Ecto neural progenitor cell (in vitro differentiated cells): ENCODE data around the gene SLC35G6.
"Not testable (repeated sequence)": the region's sequence is repeated elsewhere in the genome, so short reads cannot be mapped to it uniquely, and the experiment has no call there.

Experiments used
- DNase-seq: peaks from one replicate; pipeline ENCODE4 v3.0.0-alpha.2; 2018; ENCODE audit warnings: low spot score

The SLC35G6 gene

DNA sequence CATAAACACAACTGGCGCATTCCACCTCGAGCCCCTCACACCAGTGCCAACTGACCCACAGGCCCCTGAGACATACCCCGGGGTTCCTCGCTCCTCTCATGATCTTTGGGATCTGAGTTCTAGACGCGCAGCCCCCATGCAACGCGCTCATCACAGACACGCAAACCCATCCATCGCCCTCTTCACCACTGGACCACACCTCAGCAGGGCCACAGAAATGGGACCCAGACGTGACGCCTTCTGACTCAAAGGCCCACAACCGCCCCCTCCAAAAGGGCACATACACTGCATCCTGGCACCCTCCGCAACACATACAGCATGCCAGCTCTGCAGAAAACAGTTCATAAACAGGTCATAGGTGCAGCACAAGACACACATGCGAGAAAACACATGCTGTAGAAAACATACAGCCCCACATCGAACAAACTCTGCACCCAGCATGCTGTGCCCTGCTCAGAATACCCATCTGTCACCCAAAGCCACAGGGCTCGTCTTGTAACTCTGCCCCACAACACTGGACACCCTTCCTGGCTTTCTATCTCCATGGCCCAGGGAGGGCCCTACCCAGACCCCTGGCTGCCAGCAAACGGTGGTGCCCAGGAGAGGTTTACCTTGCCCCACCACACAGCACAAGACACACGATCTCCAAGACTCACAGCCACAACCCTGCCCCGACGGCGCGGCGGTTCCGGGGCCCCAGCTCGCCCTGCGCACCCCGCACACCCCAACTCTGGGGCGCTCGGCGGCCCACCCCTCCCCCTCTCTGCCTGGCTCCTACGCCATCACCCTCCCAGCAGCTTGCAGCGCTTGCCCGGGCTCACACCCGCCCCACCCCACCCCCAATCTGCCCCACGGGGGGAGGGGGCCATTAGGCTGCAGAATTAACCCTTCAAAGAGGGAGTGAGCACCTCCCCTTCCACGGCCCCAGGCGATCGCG, 2.7 kb upstream of the SLC35G6 start:
- peak; percentile 76 for DNase-seq

DNA sequence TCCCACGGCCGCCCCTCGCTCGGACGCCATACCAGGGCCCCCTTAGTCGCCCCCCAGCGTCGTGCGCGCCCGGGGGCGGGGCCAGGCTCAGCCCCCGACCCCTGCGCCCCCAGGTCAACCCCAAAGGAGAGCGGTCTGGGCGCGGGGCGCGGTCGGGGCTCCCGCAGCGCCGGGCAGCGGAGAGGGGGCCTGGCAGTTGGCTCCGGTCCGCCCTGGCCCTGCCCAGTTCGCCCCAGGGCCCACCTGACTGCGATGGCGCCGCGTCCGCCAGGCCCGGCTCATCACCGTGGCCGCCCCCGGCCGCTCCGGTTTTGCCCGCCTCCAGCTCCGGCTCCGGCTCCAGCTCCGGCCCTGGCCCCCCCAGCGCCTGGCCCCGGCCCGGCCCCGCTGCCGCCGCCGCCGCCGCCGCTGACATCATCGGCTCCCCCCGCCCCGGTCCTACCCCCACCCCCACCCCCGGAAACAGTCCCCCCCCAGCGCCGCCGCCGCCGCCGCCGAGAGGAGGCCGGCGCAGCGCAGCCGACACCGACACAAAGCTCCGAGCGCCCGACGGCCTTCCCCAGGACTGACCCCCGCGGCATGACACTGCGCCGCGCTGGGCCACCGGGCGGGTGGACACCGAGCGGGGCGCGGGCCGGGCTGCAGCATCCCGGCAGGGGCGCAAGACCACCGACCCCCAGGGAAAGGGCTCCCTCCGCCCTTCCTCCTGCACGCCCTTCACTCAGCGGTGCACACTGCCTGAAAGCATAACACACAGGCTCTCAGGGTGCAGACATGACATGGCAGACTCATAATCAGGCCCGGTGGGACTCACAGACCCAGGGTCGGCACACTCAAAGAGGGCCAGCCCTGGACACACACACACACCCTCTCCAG, 1.8 kb upstream of the SLC35G6 start, which contains the start of gene ZBTB4:
Gene ZBTB4, minus strand, starts transcription at position 419 of the 876 bp plus-strand sequence. CDS start 12,830 bp downstream, outside the sequence.
- DNase-seq, result peak; percentile 86

DNA sequence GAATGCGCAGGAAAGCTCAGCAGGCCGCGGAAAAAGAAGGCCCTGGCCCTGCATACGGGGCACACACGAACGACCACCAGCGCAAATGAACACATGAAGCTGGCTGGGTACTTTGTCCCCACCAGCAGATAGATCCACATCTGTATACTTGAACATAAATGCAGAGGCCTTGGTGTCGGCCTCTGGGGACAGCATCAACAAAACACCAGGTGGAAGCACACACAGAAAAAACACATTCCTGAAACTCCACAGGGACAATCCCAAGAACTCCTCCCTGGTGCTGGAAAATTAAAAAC, 1.2 kb upstream of the SLC35G6 start:
- DNase-seq, result no peak

DNA sequence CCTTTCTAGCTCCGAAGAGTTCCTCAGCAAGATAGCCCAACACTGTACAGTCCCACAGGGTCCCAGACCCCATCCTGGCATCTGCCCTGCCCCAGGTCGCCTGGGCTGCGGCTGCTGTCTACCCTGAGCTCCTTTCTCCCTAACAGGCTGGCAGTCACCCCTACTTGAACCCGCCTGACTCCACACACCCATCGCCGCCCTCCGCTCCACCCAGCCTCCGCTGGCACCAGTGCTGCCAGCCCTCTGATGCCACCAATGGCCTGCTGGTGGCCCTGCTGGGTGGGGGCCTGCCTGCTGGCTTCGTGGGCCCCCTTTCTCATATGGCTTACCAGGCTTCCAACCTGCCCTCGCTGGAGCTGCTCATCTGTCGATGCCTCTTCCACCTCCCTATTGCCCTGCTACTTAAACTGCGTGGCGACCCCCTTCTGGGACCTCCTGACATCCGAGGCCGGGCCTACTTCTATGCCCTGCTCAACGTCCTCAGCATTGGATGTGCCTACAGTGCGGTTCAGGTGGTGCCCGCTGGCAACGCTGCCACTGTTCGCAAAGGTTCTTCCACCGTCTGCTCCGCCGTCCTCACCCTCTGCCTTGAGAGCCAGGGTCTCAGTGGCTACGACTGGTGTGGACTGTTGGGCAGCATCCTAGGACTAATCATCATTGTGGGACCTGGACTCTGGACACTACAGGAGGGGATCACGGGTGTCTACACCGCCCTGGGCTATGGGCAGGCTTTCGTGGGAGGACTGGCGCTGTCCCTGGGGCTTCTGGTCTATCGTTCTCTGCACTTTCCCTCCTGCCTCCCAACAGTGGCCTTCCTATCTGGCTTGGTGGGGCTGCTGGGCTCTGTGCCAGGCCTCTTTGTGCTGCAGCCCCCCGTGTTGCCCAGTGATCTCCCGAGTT, 846 bp downstream of the SLC35G6 start:
- DNase-seq, result not testable (repeated sequence)

DNA sequence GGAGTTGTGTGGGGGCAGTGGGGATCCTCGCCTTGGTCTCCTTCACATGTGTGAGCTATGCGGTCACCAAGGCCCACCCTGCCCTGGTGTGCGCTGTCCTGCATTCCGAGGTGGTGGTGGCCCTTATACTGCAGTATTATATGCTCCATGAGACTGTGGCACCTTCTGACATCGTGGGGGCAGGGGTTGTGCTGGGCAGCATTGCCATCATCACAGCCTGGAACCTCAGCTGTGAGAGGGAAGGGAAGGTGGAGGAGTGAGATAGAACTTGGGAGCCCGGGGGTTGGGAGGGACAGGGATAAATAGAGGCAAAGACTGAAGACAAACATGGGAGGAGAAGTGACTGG, 1.5 kb downstream of the SLC35G6 start:
- not testable (repeated sequence) for DNase-seq

DNA sequence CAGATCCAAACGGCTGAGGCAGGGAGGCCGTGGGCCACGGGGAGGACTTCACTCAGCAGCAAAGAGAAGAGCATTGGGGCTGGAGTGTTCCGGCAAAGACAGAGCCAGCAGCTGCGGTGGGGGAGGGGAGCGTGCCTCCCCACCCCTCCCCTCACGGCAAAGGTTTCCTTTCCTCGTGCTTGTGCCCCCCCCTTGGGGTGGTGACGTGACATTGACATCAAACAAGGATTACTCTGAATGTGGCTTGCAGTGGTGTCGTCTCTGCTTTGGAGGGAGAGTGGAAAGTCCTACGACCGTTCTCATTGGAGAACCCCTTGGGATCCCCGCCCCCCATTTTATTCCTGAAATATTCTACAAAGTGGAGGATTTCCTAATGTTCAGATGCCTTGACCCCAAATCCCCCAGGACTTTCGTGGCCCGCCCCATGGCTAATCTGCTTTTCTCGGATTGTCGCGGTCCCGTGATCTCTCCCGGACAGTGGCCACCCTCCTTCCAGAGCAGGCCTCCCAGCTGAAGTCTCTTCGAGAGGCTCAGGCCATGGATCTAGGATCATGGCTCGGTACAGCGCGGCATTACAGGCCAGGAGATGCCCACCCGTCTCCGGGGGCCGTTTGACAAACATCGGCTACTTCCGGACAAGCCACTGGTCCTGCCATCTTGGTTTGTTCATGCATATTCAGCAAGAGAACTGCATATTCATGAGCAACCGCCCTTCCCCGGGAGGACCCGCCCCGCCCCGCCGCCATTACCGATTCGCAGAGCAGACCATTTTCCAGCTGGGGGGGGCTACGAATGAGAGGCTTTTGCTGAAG, 2.2 kb downstream of the SLC35G6 start:
- peak; percentile 99 for DNase-seq

DNA sequence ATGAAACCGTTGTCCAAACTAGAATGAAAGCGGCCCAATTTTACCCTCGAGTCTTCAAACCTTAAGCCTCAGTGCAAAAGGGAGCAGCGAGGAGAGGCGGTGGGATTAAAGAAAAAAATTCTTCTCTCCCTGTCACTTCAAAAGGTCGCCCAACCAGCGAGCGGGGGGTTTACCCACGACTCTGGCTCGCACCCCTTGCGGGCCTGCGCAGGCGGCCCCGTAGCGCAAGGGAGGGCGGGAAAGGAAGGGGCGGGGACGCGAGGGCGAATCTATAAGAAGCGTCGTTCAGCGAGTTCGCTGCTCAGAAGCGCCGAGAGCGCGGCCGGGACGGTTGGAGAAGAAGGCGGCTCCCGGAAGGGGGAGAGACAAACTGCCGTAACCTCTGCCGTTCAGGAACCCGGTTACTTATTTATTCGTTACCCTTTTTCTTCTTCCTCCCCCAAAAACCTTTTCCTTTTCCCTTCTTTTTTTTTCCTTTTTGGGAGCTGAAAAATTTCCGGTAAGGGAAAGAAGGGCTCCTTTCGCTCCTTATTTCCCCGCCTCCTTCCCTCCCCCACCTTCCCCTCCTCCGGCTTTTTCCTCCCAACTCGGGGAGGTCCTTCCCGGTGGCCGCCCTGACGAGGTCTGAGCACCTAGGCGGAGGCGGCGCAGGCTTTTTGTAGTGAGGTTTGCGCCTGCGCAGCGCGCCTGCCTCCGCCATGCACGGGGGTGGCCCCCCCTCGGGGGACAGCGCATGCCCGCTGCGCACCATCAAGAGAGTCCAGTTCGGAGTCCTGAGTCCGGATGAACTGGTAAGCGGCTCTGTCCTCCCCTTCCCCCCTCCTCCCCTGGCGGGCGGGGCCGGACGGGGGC, 3.0 kb downstream of the SLC35G6 start, which contains the start of gene POLR2A:
Gene POLR2A, plus strand, starts transcription at position 300 of the 852 bp plus-strand sequence.
- DNase-seq, result peak; percentile 100

DNA sequence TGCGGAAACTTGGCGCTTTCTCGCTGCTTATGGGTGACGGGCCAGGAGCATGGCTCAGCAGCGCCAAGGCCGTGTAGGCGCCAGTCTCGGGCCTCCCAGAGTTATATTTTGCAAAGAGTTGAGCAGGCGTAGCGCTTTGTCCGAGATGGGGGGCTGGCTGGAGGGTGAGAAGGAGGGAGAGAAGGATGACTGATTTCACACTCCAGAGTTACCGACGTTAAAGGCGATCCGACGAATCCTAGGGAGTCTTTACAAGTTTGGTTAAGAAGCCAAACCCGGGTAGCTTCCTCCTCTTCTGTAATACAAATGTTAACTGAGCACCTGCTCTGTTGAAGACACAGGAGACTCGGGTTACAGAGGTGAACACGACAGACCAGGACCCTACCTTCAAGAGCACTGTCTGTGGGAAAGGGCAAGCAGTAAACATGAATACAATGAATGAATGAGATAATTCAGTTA, 3.7 kb downstream of the SLC35G6 start:
- no peak for DNase-seq

DNA sequence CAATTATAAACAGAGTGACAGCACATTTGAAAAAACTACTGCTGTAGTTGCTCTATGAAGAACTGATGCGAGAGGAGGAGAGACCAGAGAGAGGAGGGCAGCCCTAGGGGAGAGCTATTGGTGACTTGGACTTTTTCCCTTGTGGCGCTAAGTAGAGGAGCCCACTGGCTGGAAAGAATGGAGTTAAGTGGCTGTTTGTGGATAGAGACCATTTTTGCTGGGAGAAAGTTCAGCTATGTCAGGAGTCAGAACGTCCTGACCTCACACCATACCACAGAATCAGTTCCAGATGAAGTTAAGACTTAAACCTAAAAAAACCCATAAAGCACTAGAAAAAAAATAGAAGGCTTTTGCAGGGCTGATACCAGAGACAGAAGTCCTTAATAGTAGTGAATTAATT, 4.9 kb downstream of the SLC35G6 start:
- no peak for DNase-seq

DNA sequence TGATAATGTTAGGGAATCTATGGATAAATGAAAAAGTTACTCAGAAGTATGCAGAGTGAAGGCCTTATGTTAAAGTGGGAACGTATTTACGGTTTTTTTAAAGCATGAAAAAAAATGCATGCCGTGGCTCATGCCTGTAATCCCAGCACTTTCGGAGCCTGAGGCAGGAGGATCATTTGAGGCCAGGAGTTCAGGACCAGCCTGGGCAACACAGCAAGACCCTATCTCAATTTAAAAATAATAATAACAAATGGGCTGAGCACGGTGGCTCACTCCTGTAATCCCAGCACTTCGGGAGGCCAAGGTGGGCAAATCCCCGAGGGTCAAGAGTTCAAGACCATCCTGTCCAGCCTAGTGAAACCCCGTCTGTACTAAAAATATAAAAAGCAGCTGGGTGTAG, 8.9 kb downstream of the SLC35G6 start:
- no peak for DNase-seq

DNA sequence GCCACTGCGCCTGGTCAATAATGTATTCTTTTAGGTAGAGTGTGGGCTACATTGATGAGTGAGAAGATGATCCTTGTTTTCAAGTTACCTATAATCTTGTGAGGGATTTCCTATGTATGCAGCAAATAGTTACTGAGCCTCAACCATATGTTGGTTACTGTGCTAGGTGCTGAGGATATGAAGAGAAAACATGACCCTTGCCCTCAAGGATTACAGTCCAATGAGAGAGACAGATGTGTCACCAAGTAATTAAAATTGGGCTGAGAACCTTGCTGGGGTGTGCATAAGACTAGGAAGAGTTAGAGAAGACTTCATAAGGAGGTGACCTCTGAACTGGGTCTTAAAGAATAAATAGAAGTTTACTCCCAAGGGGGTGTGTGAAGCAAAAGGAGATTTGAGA, 10.3 kb downstream of the SLC35G6 start:
- no peak for DNase-seq

DNA sequence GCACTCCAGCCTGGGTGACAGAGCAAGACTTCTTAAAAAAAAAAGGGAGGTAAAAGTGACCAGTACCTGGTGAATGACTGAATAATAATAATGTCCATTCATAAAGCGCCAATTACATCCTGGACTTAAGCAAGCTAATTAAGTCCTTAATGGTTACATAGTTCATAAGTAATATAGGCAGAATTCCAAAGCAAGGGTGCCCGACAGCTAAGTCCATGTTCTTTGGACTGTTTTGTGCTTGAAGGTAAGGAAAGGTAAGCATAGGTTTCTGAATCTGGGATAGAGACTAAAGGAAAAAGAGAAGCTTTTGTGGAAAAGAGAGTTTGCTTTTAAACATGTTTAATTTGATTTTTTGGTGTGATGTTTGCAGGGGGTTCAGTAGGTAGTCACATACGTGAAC, 12.7 kb downstream of the SLC35G6 start:
- DNase-seq, result no peak

DNA sequence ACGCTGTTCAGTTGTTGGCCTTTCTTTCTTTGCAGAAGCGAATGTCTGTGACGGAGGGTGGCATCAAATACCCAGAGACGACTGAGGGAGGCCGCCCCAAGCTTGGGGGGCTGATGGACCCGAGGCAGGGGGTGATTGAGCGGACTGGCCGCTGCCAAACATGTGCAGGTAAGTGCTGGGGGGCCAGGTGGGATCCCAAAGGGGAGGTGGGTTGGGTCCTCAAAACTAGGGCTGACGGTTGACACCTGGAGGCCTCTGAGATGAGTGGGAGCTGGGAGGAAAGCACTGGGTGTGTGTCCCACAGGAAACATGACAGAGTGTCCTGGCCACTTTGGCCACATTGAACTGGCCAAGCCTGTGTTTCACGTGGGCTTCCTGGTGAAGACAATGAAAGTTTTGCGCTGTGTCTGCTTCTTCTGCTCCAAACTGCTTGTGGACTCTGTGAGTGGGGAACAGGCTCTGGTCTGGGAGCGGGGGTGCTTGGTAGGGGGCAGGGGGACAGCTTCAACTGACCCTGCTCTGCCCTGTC, 14.7 kb downstream of the SLC35G6 start:
- DNase-seq, result no peak

DNA sequence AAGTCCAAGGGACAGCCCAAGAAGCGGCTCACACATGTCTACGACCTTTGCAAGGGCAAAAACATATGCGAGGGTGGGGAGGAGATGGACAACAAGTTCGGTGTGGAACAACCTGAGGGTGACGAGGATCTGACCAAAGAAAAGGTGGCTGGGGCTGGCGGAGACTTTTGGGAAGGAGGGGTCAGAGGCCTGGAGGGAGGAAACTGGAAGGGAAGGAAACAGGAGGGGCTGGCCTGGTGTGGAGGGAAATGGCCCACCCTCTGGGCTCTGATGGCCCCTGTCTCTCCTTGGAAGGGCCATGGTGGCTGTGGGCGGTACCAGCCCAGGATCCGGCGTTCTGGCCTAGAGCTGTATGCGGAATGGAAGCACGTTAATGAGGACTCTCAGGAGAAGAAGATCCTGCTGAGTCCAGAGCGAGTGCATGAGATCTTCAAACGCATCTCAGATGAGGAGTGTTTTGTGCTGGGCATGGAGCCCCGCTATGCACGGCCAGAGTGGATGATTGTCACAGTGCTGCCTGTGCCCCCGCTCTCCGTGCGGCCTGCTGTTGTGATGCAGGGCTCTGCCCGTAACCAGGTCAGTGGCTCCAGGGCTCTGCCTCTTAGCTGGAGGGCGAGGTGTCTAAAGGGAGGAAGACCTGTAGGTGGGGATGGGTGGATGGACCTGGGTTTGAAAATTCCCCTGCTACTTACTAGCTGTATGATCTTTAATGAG, 15.4 kb downstream of the SLC35G6 start:
- DNase-seq, result no peak

DNA sequence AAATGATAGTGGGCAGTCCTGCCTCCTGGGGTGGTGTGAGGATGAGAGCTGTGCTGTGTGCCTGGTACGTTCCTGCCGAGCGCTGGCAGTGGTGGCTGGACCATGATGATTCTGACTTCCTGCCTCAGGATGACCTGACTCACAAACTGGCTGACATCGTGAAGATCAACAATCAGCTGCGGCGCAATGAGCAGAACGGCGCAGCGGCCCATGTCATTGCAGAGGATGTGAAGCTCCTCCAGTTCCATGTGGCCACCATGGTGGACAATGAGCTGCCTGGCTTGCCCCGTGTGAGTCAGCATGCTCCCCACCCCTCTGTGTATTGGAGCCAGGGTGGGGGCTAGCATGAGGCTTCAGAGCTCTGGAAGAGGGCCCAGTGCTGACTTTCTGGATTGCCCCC, 16.0 kb downstream of the SLC35G6 start:
- no peak for DNase-seq

DNA sequence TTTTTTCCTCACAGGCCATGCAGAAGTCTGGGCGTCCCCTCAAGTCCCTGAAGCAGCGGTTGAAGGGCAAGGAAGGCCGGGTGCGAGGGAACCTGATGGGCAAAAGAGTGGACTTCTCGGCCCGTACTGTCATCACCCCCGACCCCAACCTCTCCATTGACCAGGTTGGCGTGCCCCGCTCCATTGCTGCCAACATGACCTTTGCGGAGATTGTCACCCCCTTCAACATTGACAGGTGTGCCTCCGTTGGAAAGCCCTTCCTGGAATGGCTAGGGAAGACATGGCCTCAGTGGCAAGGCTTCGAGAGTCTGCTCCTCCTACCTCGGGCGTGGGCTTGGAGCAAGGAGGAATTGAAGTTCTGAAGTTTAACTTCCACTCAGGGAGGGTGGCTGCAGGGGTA, 16.4 kb downstream of the SLC35G6 start:
- DNase-seq, result no peak

DNA sequence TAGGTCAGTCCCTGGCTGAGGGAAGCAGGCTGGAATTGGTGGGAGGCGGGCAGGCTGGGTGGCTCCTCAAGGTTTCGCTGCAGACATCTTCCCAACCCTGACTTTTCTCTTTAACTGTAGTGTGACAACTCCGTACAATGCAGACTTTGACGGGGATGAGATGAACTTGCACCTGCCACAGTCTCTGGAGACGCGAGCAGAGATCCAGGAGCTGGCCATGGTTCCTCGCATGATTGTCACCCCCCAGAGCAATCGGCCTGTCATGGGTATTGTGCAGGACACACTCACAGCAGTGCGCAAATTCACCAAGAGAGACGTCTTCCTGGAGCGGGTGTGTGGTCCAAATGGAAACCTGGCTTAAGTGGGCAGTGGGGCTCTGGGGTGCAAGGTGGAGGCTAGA, 17.9 kb downstream of the SLC35G6 start:
- DNase-seq, result no peak

DNA sequence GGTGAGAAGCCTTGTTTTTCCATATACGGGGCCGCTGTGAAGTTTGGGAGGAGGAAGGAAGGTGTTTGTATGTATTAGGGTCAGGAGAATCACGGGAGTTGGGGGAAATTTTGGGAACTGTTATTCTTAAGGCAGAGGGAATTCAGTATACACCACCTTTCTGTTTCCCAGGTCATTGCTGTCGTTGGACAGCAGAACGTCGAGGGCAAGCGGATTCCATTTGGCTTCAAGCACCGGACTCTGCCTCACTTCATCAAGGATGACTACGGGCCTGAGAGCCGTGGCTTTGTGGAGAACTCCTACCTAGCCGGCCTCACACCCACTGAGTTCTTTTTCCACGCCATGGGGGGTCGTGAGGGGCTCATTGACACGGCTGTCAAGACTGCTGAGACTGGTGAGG, 20.5 kb downstream of the SLC35G6 start:
- no peak for DNase-seq

DNA sequence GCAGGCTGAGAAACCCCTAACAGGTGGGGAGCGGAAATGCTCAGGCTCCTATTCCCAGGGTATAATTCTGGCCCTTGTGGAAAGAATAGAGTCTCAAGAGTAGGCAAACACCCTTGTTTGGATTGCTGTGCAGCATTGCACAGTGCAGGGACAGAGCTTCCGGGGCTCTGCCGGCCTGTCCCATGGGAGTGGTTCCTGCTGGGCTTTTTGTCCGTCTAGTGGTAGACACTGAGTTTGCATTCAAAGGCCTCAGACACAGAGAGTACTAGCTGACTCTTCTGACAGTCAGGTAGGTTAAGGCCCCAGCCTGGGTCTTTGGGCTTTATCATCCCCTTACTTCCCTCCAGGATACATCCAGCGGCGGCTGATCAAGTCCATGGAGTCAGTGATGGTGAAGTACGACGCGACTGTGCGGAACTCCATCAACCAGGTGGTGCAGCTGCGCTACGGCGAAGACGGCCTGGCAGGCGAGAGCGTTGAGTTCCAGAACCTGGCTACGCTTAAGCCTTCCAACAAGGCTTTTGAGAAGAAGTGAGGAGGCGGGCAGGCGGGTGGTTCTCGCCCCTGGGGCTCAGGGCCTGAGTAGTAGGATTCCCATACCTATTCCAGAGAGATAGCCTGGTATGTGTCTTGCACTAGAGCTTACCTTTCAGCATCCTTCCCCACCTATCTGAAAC, 21.1 kb downstream of the SLC35G6 start:
- no peak for DNase-seq
